HG02884 (cell line): ENCODE data around the gene MYMK.
A peak's percentile ranks its signal among the peaks of the same experiment; 100 is the strongest.

Experiments used
- ATAC-seq: cut with Tn5 transposase; IDR thresholded peaks from one replicate; pipeline ENCODE4 v1.9.1; 2021; ENCODE audit warnings: mild to moderate bottlenecking, moderate library complexity; ENCODE audit not compliant: unreplicated experiment

MYMK gene

GRCh38 chr9:133489253-133490190 lies 35.2 kb downstream of the MYMK start:
- ATAC-seq = no peak

GRCh38 chr9:133488686-133489252 lies 36.0 kb downstream of the MYMK start:
- no peak for ATAC-seq

GRCh38 chr9:133487331-133487725 lies 37.4 kb downstream of the MYMK start:
- ATAC-seq = no peak

- ATAC-seq = no peak
Observed at GRCh38 chr9:133485531-133486260, 39.1 kb downstream of the MYMK start.

- ATAC-seq = no peak
Observed at GRCh38 chr9:133484671-133485437, 39.9 kb downstream of the MYMK start.

- no peak for ATAC-seq
Observed at GRCh38 chr9:133483611-133484010, 41.1 kb downstream of the MYMK start.

- peak; percentile 71 for ATAC-seq
Observed at GRCh38 chr9:133478851-133479711, 45.7 kb downstream of the MYMK start, which contains the start of gene SLC2A6. SLC2A6 (minus strand) TSS chr9:133479099; CDS start chr9:133479059, 40 bp downstream.

GRCh38 chr9:133477992-133478850 lies 46.5 kb downstream of the MYMK start:
- peak; percentile 49 for ATAC-seq

GRCh38 chr9:133477461-133477860 lies 47.3 kb downstream of the MYMK start:
- ATAC-seq = no peak

GRCh38 chr9:133476941-133477340 lies 47.8 kb downstream of the MYMK start:
- ATAC-seq = no peak

GRCh38 chr9:133476036-133476931 lies 48.5 kb downstream of the MYMK start:
- no peak for ATAC-seq

GRCh38 chr9:133475292-133476012 lies 49.3 kb downstream of the MYMK start:
- ATAC-seq = no peak

- no peak for ATAC-seq
Observed at GRCh38 chr9:133474853-133475252, 49.9 kb downstream of the MYMK start.

- ATAC-seq = no peak
Observed at GRCh38 chr9:133474215-133474614, 50.5 kb downstream of the MYMK start.

GRCh38 chr9:133473743-133474142 lies 51.0 kb downstream of the MYMK start:
- no peak for ATAC-seq

- no peak for ATAC-seq
Observed at GRCh38 chr9:133472753-133473378, 51.9 kb downstream of the MYMK start.

GRCh38 chr9:133472277-133472645 lies 52.5 kb downstream of the MYMK start:
- ATAC-seq = no peak
